WTC11 (cell line): Measurements from ENCODE around the gene PPP3CA. TPM values are rescaled to one million over a fixed set of nuclear protein-coding genes. Genes with fewer than 3 reads are reported as not detected.
A peak's percentile ranks its signal among the peaks of the same experiment; 100 is the strongest.

Source experiments
- ATAC-seq: fragments of 200-7000 bp; cut with Tn5 transposase; 2 replicates; pipeline ENCODE4 v1.10.0; 2021; ENCODE audit warnings: mild to moderate bottlenecking, moderate library complexity
- CTCF ChIA-PET: fragments of 300-600 bp; sonication (Branson Sonifier 250); formaldehyde crosslinking; loops from one replicate; lab custom pipeline; 2021; ENCODE audit warnings: antibody characterized with exemption; lab: Charles Lee
- POLR2A ChIA-PET: fragments of 350-600 bp; sonication (Branson Sonifier 250); formaldehyde crosslinking; loops from one replicate; lab custom pipeline; 2021; ENCODE audit warnings: antibody characterized with exemption; lab: Charles Lee
- DNase-seq: peaks from one replicate; pipeline ENCODE4 v3.0.0; 2021; ENCODE audit warnings: low spot score
- H3K27ac Mint-ChIP-seq: 2 replicates; pipeline ENCODE4 v1.8.0; 2021; ENCODE audit warnings: mixed read lengths
- H3K27me3 Mint-ChIP-seq: 2 replicates; pipeline ENCODE4 v1.8.0; 2021; ENCODE audit warnings: low read depth, mild to moderate bottlenecking, moderate library complexity, mixed read lengths
- H3K36me3 Mint-ChIP-seq: 2 replicates; pipeline ENCODE4 v1.8.0; 2021; ENCODE audit warnings: mixed read lengths
- H3K4me1 Mint-ChIP-seq: 2 replicates; pipeline ENCODE4 v1.8.0; 2022; ENCODE audit warnings: mixed read lengths
- H3K4me3 Mint-ChIP-seq: 2 replicates; pipeline ENCODE4 v1.8.0; 2021; ENCODE audit warnings: mild to moderate bottlenecking, moderate library complexity, mixed read lengths
- H3K9me3 Mint-ChIP-seq: 2 replicates; pipeline ENCODE4 v1.8.0; 2021; ENCODE audit warnings: mixed read lengths
- CREB1 ChIP-seq: sonication (generic); formaldehyde crosslinking; IDR thresholded peaks from 2 replicates; pipeline ENCODE4 v1.8.0; 2023; ENCODE audit warnings: mild to moderate bottlenecking, missing genetic modification reagents
- CTCF ChIP-seq: fragments of 200-600 bp; IDR thresholded peaks from 2 replicates; pipeline ENCODE4 v1.8.0; 2022; ENCODE audit warnings: antibody characterized with exemption
- GABPB1 ChIP-seq: sonication (generic); formaldehyde crosslinking; IDR thresholded peaks from 2 replicates; pipeline ENCODE4 v1.8.1; 2023; ENCODE audit warnings: mild to moderate bottlenecking, missing genetic modification reagents
- IRF2 ChIP-seq: sonication (generic); formaldehyde crosslinking; IDR thresholded peaks from 2 replicates; pipeline ENCODE4 v1.8.0; 2022; ENCODE audit warnings: low read depth, missing genetic modification reagents, borderline replicate concordance
- SMAD3 ChIP-seq: sonication (generic); formaldehyde crosslinking; IDR thresholded peaks from 2 replicates; pipeline ENCODE4 v1.8.0; 2022; ENCODE audit warnings: missing genetic modification reagents, mild to moderate bottlenecking, borderline replicate concordance
- TEAD1 ChIP-seq: sonication (generic); formaldehyde crosslinking; IDR thresholded peaks from 2 replicates; pipeline ENCODE4 v1.8.0; 2022; ENCODE audit warnings: mild to moderate bottlenecking, missing genetic modification reagents
- TEAD4 ChIP-seq: sonication (generic); formaldehyde crosslinking; IDR thresholded peaks from 2 replicates; pipeline ENCODE4 v1.8.0; 2022; ENCODE audit warnings: mild to moderate bottlenecking, missing genetic modification reagents
- TP53 ChIP-seq: sonication (generic); formaldehyde crosslinking; IDR thresholded peaks from 2 replicates; pipeline ENCODE4 v1.8.1; 2023; ENCODE audit warnings: mild to moderate bottlenecking, missing genetic modification reagents
- ZMAT4 ChIP-seq: fragments of 250-450 bp; sonication (Bioruptor Pico); IDR thresholded peaks from 2 replicates; pipeline ENCODE4 v1.9.0; 2021; ENCODE audit warnings: mild to moderate bottlenecking
- ZNF232 ChIP-seq: sonication (generic); formaldehyde crosslinking; IDR thresholded peaks from 2 replicates; pipeline ENCODE4 v1.8.0; 2022; ENCODE audit warnings: mild to moderate bottlenecking, missing genetic modification reagents
- ZNF416 ChIP-seq: fragments of 250-450 bp; sonication (Bioruptor Pico); IDR thresholded peaks from 2 replicates; pipeline ENCODE4 v1.9.0; 2021; ENCODE audit warnings: mild to moderate bottlenecking, inconsistent platforms
- ZNF512 ChIP-seq: sonication (generic); formaldehyde crosslinking; IDR thresholded peaks from 2 replicates; pipeline ENCODE4 v1.8.1; 2022; ENCODE audit warnings: missing genetic modification reagents, borderline replicate concordance
- ZSCAN18 ChIP-seq: fragments of 250-450 bp; sonication (Bioruptor Pico); IDR thresholded peaks from 2 replicates; pipeline ENCODE4 v2.1.2; 2022; ENCODE audit warnings: mild to moderate bottlenecking, moderate library complexity
- total RNA-seq: library from RNA; stranded (reverse); gene quantifications from 3 replicates; pipeline ENCODE4 v1.2.3, GENCODE V29; 2021
- TF ChIP-seq, protein P1 (sequence below): sonication (generic); formaldehyde crosslinking; IDR thresholded peaks from 2 replicates; pipeline ENCODE4 v1.8.1; 2022; ENCODE audit warnings: low read depth, missing genetic modification reagents, borderline replicate concordance
- TF ChIP-seq, protein P2 (sequence below): fragments of 250-450 bp; sonication (Bioruptor Pico); IDR thresholded peaks from 2 replicates; pipeline ENCODE4 v1.9.0; 2021; ENCODE audit warnings: mild to moderate bottlenecking
- TF ChIP-seq, protein P3 (sequence below): sonication (generic); formaldehyde crosslinking; IDR thresholded peaks from 2 replicates; pipeline ENCODE4 v1.8.0; 2022; ENCODE audit warnings: mild to moderate bottlenecking, missing genetic modification reagents
- TF ChIP-seq, protein P4 (sequence below): fragments of 250-450 bp; sonication (Bioruptor Pico); IDR thresholded peaks from 2 replicates; pipeline ENCODE4 v1.8.0; 2021; ENCODE audit warnings: mild to moderate bottlenecking
- TF ChIP-seq, protein P5 (sequence below): sonication (generic); formaldehyde crosslinking; IDR thresholded peaks from 2 replicates; pipeline ENCODE4 v1.8.1; 2023; ENCODE audit warnings: mild to moderate bottlenecking, missing genetic modification reagents

Gene PPP3CA
- total RNA-seq, 1 experiment from 2014 or later, result 41.6 TPM

DNA sequence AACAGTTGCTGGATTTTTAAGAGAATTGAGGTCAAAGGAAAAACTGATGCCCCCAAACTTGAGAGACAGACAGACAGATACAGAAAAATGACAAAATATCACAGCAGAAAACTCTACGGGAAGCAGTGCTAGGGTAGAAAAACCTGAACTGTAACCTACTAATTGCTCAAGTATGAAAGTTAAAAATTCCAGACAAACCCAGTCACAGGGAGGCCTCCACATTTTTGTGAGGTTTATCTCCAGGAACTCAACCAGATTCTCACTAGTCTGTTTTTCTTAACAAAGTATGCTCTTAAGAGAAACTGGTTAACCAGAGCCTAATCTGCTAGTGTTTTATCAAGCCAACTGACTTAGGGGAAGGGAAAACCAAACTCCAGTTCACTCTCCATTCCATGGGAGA, 19.9 kb upstream of the PPP3CA start (continued):
- TF ChIP-seq TEAD4 (CRISPR knock-in tag) (no peak), ZNF416 (no peak), TP53 (CRISPR knock-in tag) (no peak)
- TF ChIP-seq, all 79 proteins: peak for 0

DNA sequence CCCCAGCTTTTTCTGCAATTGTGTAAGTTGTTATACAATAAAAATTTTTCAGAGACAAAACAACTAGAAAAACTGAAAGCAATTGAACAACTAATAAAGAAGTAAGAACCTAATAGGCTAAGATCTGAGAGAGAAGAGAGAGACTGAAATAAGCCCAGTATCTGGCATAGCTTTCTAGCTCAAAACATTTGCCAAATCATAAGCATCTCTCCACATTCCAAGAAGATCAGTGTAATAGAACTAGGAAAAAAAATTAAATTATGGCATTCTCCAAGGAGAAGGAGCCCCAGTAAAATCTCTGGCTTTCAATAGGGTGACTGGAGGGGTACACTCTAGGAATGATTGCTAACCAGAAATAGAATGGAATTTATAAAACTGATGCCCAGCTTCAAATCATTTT, 19.0 kb upstream of the PPP3CA start:
- ATAC-seq, result no peak
- Mint-ChIP-seq H3K27me3 (no peaks in the 10 kb centered on the region), H3K9me3 (peaks cover 16% of the 10 kb centered on the region), H3K36me3 (no peaks in the 10 kb centered on the region), H3K4me3 (no peak overlapping the region), H3K4me1 (peaks cover 18% of the 10 kb centered on the region), H3K27ac (no peak overlapping the region)
- TF ChIP-seq GABPB1 (CRISPR knock-in tag) (no peak), TP53 (CRISPR knock-in tag) (no peak), ZNF232 (CRISPR knock-in tag) (no peak), ZMAT4 (CRISPR knock-in tag) (no peak), CREB1 (CRISPR knock-in tag) (no peak), CTCF (no peak), ZSCAN18 (no peak)
- TF ChIP-seq, protein P1, sequence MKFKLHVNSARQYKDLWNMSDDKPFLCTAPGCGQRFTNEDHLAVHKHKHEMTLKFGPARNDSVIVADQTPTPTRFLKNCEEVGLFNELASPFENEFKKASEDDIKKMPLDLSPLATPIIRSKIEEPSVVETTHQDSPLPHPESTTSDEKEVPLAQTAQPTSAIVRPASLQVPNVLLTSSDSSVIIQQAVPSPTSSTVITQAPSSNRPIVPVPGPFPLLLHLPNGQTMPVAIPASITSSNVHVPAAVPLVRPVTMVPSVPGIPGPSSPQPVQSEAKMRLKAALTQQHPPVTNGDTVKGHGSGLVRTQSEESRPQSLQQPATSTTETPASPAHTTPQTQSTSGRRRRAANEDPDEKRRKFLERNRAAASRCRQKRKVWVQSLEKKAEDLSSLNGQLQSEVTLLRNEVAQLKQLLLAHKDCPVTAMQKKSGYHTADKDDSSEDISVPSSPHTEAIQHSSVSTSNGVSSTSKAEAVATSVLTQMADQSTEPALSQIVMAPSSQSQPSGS (CRISPR knock-in tag), result no peak
- TF ChIP-seq, protein P2, sequence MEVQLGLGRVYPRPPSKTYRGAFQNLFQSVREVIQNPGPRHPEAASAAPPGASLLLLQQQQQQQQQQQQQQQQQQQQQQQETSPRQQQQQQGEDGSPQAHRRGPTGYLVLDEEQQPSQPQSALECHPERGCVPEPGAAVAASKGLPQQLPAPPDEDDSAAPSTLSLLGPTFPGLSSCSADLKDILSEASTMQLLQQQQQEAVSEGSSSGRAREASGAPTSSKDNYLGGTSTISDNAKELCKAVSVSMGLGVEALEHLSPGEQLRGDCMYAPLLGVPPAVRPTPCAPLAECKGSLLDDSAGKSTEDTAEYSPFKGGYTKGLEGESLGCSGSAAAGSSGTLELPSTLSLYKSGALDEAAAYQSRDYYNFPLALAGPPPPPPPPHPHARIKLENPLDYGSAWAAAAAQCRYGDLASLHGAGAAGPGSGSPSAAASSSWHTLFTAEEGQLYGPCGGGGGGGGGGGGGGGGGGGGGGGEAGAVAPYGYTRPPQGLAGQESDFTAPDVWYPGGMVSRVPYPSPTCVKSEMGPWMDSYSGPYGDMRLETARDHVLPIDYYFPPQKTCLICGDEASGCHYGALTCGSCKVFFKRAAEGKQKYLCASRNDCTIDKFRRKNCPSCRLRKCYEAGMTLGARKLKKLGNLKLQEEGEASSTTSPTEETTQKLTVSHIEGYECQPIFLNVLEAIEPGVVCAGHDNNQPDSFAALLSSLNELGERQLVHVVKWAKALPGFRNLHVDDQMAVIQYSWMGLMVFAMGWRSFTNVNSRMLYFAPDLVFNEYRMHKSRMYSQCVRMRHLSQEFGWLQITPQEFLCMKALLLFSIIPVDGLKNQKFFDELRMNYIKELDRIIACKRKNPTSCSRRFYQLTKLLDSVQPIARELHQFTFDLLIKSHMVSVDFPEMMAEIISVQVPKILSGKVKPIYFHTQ (CRISPR knock-in tag), result no peak
- TF ChIP-seq, protein P3, sequence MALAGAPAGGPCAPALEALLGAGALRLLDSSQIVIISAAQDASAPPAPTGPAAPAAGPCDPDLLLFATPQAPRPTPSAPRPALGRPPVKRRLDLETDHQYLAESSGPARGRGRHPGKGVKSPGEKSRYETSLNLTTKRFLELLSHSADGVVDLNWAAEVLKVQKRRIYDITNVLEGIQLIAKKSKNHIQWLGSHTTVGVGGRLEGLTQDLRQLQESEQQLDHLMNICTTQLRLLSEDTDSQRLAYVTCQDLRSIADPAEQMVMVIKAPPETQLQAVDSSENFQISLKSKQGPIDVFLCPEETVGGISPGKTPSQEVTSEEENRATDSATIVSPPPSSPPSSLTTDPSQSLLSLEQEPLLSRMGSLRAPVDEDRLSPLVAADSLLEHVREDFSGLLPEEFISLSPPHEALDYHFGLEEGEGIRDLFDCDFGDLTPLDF, result no peak
- TF ChIP-seq, protein P4, sequence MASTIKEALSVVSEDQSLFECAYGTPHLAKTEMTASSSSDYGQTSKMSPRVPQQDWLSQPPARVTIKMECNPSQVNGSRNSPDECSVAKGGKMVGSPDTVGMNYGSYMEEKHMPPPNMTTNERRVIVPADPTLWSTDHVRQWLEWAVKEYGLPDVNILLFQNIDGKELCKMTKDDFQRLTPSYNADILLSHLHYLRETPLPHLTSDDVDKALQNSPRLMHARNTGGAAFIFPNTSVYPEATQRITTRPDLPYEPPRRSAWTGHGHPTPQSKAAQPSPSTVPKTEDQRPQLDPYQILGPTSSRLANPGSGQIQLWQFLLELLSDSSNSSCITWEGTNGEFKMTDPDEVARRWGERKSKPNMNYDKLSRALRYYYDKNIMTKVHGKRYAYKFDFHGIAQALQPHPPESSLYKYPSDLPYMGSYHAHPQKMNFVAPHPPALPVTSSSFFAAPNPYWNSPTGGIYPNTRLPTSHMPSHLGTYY (CRISPR knock-in tag), result no peak
- CTCF ChIA-PET, result no interaction called here
- POLR2A ChIA-PET, result interaction anchor here (0.6 kb wide), 1 partner anchor 92 kb away, joined by 3 read pairs; no protein-coding TSS in a partner anchor
- DNase-seq, result no peak

DNA sequence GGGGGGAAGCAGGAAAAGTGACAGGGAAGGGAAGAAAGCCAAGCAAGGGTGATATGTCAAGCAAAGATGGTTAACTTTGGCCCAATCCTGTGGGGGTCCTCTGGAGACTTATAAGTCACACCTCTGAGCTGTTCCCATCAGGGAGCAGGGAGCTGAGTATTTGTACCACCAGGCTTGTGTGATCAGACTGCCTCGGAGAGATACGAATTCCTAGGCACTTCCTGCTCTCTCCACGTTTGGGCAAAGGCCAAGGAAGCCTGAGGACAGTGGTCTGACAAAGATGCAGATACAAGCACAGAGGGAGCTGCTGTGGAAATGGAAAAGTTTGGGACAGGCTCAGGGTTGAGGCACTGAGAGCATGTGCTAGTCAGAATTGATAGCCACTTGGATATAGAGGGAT, 10.4 kb upstream of the PPP3CA start:
- H3K4me3 Mint-ChIP-seq, result no peak overlapping the region
- peak; percentile 60 for ATAC-seq
- H3K27me3 Mint-ChIP-seq, result no peaks in the 10 kb centered on the region
- no peaks in the 10 kb centered on the region for H3K9me3 Mint-ChIP-seq
- POLR2A ChIA-PET, result no interaction called here
- no peak for DNase-seq
- CTCF ChIA-PET, result interaction anchor here (1.2 kb wide), 1 partner anchor 13 kb away, joined by 3 read pairs; no protein-coding TSS in a partner anchor
- H3K27ac Mint-ChIP-seq, result peak overlapping the region; percentile 5; the same call in 1 of the 2 replicates
- TF ChIP-seq SMAD3 (CRISPR knock-in tag), result no peak
- no peak for TF ChIP-seq IRF2 (CRISPR knock-in tag)
- TF ChIP-seq TEAD1 (CRISPR knock-in tag), result no peak
- no peak for TF ChIP-seq TP53 (CRISPR knock-in tag)
- no peak for TF ChIP-seq ZNF512
- no peak for TF ChIP-seq CREB1 (CRISPR knock-in tag)
- TF ChIP-seq, protein P5, sequence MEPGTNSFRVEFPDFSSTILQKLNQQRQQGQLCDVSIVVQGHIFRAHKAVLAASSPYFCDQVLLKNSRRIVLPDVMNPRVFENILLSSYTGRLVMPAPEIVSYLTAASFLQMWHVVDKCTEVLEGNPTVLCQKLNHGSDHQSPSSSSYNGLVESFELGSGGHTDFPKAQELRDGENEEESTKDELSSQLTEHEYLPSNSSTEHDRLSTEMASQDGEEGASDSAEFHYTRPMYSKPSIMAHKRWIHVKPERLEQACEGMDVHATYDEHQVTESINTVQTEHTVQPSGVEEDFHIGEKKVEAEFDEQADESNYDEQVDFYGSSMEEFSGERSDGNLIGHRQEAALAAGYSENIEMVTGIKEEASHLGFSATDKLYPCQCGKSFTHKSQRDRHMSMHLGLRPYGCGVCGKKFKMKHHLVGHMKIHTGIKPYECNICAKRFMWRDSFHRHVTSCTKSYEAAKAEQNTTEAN (CRISPR knock-in tag), result no peak
- peaks cover 5% of the 10 kb centered on the region; the same call in 1 of the 2 replicates for H3K4me1 Mint-ChIP-seq
- H3K36me3 Mint-ChIP-seq, result no peaks in the 10 kb centered on the region
